ENCODE results near the gene ARHGAP25. TPM values are rescaled to one million over a fixed set of nuclear protein-coding genes. Genes with fewer than 3 reads are reported as not detected.
A peak's percentile ranks its signal among the peaks of the same experiment; 100 is the strongest.

ARHGAP25 gene
- total RNA-seq, 1 donor from 2014 or later: 4.6 TPM

GRCh38 chr2:68832233-68832869 lies 97.7 kb downstream of the ARHGAP25 start:
- H3K27ac Mint-ChIP-seq (ENCODE audit: unreplicated experiment): no peak overlapping the region
- no peak overlapping the region for H3K4me3 Mint-ChIP-seq (ENCODE audit: unreplicated experiment)
- no peak for DNase-seq (ENCODE audit: low spot score)
- TF ChIP-seq CTCF (IDR thresholded peaks at IDR 0.05; ENCODE audit: unreplicated experiment): no peak
- H3K4me1 Mint-ChIP-seq (ENCODE audit: unreplicated experiment): peaks cover 12% of the 10 kb centered on the region
- H3K36me3 Mint-ChIP-seq (ENCODE audit: low read depth, unreplicated experiment): no peaks in the 10 kb centered on the region
- no peaks in the 10 kb centered on the region for H3K27me3 Mint-ChIP-seq (ENCODE audit: unreplicated experiment)
- no peaks in the 10 kb centered on the region for H3K9me3 Mint-ChIP-seq (ENCODE audit: unreplicated experiment)

GRCh38 chr2:68833162-68833561 lies 98.6 kb downstream of the ARHGAP25 start:
- no peak overlapping the region for H3K4me3 Mint-ChIP-seq (ENCODE audit: unreplicated experiment)
- no peaks in the 10 kb centered on the region for H3K27me3 Mint-ChIP-seq (ENCODE audit: unreplicated experiment)
- no peaks in the 10 kb centered on the region for H3K9me3 Mint-ChIP-seq (ENCODE audit: unreplicated experiment)
- no peak for TF ChIP-seq CTCF (IDR thresholded peaks at IDR 0.05; ENCODE audit: unreplicated experiment)
- no peak for DNase-seq (ENCODE audit: low spot score)
- no peak overlapping the region for H3K27ac Mint-ChIP-seq (ENCODE audit: unreplicated experiment)
- peaks cover 12% of the 10 kb centered on the region for H3K4me1 Mint-ChIP-seq (ENCODE audit: unreplicated experiment)
- no peaks in the 10 kb centered on the region for H3K36me3 Mint-ChIP-seq (ENCODE audit: low read depth, unreplicated experiment)

- no peaks in the 10 kb centered on the region for H3K9me3 Mint-ChIP-seq (ENCODE audit: unreplicated experiment)
- H3K27me3 Mint-ChIP-seq (ENCODE audit: unreplicated experiment): no peaks in the 10 kb centered on the region
- no peak overlapping the region for H3K27ac Mint-ChIP-seq (ENCODE audit: unreplicated experiment)
- H3K4me1 Mint-ChIP-seq (ENCODE audit: unreplicated experiment): peaks cover 4% of the 10 kb centered on the region
- no peak for DNase-seq (ENCODE audit: low spot score)
- no peak overlapping the region for H3K4me3 Mint-ChIP-seq (ENCODE audit: unreplicated experiment)
- no peaks in the 10 kb centered on the region for H3K36me3 Mint-ChIP-seq (ENCODE audit: low read depth, unreplicated experiment)
- TF ChIP-seq CTCF (IDR thresholded peaks at IDR 0.05; ENCODE audit: unreplicated experiment): no peak
These were observed 100.2 kb downstream of the ARHGAP25 start for GRCh38 chr2:68834737-68835376.

GRCh38 chr2:68835621-68836020 lies 101.0 kb downstream of the ARHGAP25 start:
- TF ChIP-seq CTCF (IDR thresholded peaks at IDR 0.05; ENCODE audit: unreplicated experiment): no peak

GRCh38 chr2:68837164-68837860 lies 102.7 kb downstream of the ARHGAP25 start:
- no peaks in the 10 kb centered on the region for H3K36me3 Mint-ChIP-seq (ENCODE audit: low read depth, unreplicated experiment)
- peak; percentile 65 for TF ChIP-seq CTCF (IDR thresholded peaks at IDR 0.05; ENCODE audit: unreplicated experiment)
- no peaks in the 10 kb centered on the region for H3K4me1 Mint-ChIP-seq (ENCODE audit: unreplicated experiment)
- no peak overlapping the region for H3K27ac Mint-ChIP-seq (ENCODE audit: unreplicated experiment)
- DNase-seq (ENCODE audit: low spot score): peak; percentile 72
- H3K4me3 Mint-ChIP-seq (ENCODE audit: unreplicated experiment): no peak overlapping the region
- H3K27me3 Mint-ChIP-seq (ENCODE audit: unreplicated experiment): no peaks in the 10 kb centered on the region
- H3K9me3 Mint-ChIP-seq (ENCODE audit: unreplicated experiment): no peaks in the 10 kb centered on the region

More at GRCh38 chr2:68835621-68836020, 101.0 kb downstream of the ARHGAP25 start:
- Mint-ChIP-seq H3K9me3 (ENCODE audit: unreplicated experiment) (no peaks in the 10 kb centered on the region), H3K36me3 (ENCODE audit: low read depth, unreplicated experiment) (no peaks in the 10 kb centered on the region), H3K4me1 (ENCODE audit: unreplicated experiment) (peaks cover 4% of the 10 kb centered on the region), H3K4me3 (ENCODE audit: unreplicated experiment) (no peak overlapping the region), H3K27me3 (ENCODE audit: unreplicated experiment) (no peaks in the 10 kb centered on the region), H3K27ac (ENCODE audit: unreplicated experiment) (no peak overlapping the region)
- DNase-seq (ENCODE audit: low spot score): no peak
